GM19395 (cell line): Measurements from ENCODE around the gene MCTP1.

Experiments
- ATAC-seq: cut with Tn5 transposase; IDR thresholded peaks from one replicate; pipeline ENCODE4 v1.9.1; 2021; ENCODE audit warnings: mild to moderate bottlenecking, moderate library complexity; ENCODE audit not compliant: unreplicated experiment

MCTP1 gene

DNA sequence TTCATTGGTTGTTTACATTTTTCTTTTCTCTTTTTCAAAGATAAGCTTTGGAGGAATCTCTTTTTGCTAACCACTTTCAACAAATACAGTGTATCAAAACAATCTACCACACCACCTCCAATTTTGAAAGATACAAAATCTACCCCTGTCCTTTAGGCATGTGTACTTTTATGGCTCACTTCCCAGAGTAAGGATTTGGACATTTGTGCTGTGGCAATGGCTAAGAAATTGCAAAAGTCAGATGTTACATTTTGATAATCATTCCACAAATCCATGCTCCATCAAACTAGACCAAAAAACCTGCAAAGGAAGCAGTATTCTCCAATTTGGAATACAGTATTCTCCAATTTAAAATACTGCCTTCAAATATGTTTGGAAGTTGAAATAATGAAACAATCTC is 204.9 kb downstream of the MCTP1 start:
- no peak for ATAC-seq

DNA sequence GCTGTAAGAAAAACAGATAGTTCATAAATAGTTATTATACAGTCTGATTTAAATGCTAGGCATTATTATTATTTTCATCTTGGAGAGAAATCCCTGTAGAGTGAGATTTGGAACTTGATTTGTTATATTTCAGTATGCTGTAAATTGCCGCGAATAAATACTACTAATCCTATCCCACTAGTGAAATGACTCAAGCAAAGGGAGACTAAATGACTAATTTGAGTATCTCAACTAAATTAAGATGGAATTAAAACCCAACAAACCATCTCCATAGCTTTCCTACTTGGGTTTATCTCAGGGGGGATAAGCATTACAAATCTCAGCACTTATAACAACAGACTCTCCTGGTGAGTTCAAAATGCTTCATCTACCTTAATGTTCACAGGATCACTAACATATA is 206.0 kb downstream of the MCTP1 start:
- no peak for ATAC-seq

DNA sequence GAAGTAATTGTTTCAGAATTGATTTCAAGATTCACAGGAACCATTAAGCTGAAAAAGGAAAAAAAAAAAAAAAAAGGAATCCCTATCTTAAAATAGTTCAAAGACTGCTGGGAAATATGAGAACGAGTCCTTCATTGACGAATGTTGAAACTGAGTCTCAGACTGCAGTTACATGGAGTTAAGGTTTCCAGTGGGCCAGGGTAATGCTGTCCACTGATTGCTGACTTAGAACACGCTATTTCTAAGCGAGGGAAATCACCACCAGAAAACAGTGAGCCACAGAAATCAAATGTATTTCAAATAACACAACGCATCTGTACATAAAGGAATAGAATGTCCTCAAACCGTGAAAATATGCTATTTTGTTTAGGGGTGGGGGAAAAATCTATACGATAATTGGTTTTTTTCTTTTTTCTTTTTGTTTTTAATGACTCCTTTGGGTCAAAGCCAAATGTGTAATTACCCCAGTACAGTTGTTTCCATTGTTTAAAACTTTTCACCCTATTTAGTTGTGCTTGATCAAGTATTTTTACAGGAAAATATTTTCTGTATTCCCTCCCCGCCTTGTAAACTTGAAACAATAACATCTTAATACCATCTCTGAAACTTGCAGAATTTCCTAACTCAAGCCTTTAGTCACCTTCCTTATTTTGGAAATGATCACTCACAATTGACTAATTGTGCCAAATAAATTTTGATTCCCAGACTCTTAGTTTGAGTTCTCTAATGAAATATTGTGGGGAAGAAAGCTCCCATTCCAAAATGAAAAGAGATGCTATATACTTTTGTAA is 208.3 kb downstream of the MCTP1 start:
- ATAC-seq, result no peak

DNA sequence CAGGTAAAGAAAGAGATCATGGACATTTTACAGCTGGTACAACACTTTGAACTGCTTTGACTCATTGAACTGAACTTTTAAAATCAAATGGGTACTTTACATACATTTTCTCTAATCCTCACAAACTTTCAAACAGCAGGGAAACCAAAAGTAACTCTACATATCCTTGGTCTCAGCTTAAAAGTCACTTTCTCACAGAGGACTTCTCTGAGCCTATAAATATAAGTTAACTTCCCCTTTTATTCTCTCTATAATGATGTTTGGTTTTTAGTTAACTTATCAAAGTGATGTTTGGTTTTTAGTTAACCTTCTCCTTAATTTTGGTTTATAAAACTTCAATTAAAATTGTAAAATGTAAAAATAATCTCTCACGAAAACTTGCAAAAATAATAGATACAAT is 209.8 kb downstream of the MCTP1 start:
- ATAC-seq, result peak; percentile 49

DNA sequence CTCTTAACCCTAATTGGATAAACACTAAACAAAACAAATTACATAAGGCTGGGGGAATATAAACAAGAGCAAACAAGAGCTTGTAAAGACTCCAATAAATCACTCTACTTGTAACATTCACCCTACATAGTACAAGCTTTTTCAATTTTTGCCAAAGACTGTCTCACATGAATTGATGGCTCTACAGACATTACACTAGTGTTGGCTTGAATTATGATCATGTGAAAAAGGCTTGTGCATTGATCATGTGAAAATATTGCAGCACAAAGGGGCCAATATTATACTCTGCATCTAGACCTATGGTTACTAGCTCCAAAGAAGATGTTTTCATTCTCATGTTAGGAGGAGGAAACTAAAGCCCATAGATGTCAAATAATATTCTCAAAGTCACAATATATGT is 212.6 kb downstream of the MCTP1 start:
- ATAC-seq, result no peak

DNA sequence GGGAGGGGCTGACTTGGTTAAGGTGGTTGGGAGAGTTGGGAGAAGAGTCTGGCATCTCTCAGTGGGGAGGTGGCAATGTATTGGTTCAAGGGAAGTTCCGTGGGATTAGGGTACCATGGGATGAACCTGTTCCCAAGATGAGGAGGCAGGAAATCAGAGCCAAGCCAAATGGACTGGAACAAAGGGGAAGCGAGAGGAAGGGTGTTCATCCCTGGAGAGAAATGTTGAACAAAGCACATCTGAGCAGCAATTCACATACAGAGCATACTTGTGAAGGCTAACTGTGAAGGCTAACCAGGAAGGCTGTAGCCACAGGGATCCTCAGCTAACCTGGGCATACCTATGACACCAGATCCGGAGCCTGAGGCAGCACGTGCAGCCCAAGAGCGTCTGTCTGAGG is 214.0 kb downstream of the MCTP1 start:
- no peak for ATAC-seq

DNA sequence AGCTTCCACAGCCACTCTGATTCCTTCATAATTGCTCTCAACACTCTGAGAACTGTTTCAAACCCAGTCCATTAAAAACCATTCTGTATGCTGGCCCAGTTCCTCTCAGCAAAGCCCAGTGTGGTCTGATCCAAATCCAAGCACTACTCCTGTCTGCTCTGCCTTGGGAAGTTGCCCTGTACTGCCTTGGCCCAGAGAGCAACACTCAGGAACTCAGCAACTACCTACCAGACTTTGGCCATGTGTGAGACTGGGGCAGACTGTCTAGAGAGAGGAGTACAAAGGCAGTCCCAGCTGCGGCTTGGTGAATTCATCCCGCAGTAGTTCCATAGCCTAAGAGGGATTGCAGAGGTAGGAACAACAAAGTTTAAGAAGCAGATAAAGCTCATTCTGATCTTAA is 214.4 kb downstream of the MCTP1 start:
- ATAC-seq, result no peak

DNA sequence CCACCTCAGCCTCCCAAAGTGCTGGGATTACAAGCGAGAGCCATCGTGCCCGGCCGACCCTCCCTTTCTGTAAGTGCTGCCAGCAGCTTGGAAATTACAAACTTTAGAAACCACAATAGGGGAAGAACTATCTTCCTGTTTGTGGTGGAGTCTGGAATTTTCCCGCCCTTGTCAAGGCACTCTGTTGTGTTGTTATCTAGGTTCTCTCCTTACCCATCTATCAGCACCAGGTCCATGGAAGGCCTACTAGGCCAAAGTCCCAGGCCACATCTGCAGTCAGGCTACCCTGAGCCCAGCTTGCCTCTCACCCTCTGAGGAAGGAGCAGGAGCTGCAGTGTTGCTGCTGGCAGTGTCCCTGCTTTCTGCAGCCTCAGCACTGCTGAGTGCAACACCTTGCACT is 214.9 kb downstream of the MCTP1 start:
- no peak for ATAC-seq

DNA sequence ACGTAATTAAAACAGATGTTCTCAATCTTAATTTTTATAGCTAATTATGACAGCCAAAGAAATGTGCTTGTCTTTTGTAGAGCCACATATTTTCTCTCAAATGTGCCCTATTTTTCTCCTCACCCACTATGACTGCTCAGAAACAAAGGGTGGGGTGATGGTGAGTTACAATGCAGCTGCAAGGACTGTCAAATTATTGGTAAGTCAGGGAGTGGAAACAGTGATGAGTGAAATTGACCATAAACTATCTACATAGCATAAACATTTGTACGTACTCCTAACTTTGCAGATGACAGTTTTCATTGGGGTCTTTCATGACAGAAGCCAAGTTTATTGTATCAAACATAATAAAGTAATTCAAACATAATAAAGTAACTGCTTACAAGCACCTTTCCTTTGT is 215.9 kb downstream of the MCTP1 start:
- no peak for ATAC-seq

DNA sequence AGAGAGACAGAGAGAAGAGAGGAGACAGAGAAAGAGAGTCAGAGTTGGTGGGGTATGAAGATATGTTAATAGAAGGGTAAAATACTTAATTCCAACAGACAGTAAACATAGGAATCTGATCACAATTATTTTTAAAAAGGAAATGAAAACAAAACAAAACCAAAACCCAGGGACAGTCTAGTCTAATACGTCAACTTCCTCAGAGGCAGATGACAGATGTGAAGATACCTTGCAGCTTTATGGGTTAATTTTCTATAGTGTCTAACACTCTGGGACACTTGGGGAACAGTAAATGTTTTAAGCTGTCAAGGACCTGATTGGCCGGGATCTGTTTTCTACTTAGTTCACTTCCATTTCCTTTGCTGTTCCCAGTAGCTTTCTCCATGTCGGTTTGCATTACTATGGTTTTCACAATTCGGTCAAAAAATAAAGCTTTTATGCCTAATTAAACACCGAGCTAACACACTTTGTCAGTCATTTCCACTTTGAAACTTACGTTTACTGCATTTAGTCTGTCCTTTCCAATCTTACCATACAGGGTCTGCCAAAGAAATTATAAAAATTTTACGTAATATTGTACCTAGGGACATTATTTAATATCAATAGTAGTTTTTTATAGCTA is 216.5 kb downstream of the MCTP1 start:
- peak; percentile 58 for ATAC-seq

DNA sequence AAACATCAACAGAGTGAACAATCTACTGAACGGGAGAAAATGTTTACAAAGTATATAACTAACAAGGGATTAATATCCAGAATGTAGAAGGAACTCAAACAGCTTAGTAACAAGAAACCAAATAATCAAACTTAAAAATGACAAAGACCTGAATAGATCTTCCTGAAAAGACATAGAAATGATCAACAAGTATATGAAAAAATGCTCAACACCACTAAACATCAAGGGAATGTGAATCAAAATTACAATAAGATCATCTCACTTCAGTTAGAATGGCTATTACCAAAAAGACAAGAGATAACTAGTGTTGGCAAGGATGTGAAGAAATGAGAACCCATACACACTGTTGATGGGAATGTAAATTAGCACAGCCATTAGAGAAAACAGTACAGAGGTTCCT is 218.8 kb downstream of the MCTP1 start:
- no peak for ATAC-seq

DNA sequence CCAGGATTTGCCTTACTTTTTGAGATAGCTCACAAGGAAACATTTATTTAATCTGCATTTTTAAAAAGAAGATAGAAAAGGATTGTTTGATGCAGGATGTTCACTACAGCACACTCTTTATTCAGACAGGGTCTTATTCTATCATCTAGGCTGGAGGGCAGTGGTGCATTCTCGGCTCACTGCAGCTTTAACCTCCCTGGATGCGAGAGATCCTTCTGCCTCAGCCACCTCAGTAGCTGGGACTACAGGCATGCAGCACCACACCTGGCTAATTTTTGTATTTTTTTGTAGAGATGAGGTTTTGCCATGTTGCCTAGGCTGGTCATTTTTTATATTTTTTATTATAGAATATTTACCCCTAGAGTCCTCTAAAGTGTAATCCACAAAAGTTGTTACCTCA is 221.4 kb downstream of the MCTP1 start:
- no peak for ATAC-seq

DNA sequence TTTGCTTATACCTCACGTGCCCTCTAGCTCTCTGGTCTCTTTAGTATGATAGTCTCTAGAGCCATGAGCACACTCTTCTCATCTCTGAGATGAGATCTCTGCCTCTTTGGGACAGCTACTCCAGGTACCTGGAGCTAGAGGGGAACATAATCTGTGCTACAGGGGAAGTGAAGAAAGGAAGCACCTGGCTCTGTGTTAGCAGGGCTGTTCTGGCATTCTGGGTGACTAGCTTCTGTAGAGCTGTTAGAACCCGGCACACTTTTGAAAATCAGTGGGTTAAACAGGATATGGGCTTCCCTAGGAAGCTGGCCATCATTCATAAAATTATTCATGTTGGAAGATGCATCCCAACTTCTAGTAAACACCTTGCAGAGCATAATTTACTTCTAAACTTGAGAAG is 224.8 kb downstream of the MCTP1 start:
- ATAC-seq, result no peak

DNA sequence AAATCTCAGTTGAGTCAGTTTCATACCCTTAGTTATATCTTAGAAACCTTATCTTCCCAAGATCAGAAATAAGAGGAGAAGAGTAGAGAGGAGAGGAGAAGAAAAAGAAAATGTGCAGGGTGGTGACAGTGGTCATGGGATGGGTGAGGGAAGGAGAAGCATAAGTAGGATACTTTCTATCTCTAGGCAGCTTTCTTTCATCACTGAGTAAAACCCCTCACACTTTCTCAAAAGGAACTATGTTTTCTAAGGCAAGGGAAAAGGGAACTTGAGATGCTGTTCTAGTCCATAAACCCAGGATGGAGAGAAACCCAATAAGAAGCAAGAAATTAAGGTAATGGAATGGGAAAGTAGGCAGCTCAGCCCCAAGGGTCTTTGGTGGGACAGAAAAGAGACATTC is 225.3 kb downstream of the MCTP1 start:
- ATAC-seq, result no peak

DNA sequence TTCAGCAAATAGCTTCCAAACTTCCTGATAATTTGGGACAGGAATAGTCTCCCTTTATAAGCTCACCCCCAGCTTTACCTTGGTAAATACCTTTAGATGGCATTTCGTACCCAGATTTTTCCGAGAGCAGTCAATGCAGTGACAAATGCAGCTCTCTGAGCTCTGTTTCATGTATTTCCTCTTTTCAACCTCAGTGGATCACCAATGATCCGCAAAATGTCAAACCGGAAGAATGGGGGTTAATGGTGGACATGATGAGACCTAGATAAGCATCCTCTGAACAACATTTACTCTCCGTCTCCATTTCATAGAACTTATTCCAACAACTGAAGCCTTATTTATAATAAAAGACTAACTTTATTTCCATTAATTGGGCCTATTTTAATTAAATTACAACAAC is 227.3 kb downstream of the MCTP1 start:
- ATAC-seq, result no peak

DNA sequence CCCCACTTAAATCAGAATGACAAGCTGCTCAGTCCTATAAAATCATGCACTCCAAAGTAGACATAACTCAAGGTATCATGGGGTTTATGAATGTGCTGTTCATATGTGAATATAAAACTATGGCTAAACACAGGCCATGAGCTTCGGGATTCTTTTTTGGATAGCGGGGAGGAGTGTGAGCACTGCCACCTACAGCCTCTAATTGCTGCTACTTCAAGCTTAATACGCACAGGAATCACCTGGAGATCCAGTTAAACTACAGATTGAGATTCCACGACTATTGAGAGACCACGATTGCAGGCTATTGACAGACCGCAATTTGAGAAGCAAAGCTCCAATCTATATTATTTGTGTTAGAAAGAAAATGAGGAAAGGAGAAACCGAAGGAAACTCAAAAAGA is 231.6 kb downstream of the MCTP1 start:
- ATAC-seq, result no peak

DNA sequence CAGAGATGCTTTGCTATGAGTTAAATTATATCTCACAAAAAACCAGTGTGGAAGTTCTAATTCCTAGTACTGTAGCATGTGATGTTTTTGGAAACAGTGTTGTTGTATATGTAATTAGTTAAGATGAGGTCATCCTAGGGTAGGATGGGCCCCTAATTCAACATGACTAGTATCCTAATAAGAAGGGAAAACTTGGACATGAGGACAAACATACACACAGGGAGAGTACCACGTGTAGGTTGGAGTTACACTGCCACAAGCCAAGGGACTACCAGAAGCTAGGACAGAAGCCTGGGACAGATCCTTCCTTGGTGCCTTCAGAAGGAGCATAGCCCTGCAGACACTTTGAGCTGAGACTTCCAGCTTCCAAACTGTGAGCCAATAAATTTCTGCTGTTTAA is 234.2 kb downstream of the MCTP1 start:
- ATAC-seq, result no peak

DNA sequence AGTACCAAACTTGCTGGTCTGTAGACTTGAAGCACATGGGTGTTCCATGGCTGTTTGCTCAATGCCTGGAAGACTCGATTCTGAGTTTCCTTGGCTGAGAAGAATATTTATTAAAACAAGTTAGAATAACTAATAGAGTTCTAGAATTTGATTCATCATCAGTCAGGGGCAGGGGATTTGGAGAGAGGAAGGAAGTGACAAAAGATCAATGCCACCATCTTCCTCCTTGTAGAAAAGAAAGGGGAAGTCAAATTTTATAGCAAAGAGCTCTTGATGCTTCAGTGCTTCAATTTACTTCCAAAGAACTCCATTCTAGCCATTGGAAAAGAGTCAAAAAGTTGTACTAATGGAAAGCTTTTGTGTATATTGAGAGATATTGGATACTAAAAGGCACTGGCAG is 236.3 kb downstream of the MCTP1 start:
- no peak for ATAC-seq

DNA sequence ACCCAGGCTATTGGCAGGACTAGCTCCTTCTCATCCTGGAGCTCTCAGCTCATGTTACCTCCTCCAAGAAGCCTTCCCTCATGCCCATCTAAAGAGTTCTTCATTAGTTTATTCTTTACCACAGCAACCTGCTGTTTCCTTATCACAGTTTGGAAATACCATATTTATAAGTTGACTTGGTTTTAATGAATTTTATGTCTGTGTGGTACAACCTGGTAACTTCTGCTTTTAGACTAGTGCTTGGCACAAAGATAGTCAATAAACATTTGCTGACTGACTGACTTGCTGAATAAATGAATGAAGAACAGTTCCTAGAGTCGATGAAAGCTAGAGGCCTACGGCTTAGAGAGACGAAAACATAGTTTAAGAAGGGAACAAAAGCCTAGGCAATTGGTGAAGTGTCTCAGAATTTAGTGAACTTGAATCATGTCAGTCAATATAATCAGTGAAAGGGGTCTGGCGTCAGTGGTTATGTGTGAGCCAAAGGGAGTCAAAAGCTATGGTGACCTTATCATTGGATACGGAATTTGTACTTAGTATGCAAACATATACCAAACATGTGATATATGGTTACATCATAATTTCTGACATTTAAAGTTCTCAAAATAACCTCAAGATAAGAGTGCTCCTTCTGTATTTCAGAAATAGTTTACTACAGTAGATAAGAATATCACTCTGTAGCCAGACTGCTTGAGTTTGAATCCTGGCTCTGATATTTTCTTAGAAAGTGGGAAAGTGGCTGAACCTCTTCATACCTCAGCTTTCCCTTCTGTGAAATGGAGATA is 239.5 kb downstream of the MCTP1 start:
- no peak for ATAC-seq

DNA sequence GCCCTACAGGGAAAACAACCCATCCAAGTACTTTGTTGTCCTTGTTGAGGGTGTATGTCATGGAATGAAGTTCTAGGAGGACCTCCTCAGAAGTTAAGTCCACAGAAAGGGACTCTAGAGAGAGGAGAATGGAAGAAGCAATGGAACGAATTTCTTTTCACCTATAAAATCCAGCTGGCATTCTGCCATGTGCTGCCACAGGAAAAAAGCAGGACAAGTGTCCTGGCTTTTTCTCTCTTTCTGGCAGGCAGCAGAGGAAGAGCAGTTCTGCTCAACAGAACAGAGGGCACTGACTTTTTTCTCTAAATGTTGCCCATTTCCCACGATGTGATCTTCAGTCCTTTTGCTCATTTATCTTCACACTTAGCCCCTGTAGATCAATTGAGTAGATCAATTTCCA is 240.8 kb downstream of the MCTP1 start:
- ATAC-seq, result no peak

DNA sequence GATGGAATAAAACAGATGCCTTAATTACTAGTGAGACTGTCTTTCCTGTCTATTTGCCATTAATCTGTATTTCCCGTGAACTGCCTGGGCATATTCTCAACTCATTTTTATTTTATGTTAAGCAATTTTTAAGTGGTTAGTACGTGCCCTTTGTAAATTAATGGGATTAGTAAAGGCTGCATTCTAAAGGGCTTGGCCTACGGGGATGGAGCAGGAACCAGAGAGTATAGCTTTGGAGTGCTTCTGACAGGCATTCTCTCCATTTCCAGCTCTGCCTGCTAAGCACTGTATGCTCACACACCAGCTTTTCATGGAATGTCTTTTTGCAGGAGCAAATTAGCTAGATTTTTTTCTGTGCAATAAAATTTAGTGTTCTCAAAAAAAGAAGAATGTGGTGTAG is 241.2 kb downstream of the MCTP1 start:
- ATAC-seq, result no peak

DNA sequence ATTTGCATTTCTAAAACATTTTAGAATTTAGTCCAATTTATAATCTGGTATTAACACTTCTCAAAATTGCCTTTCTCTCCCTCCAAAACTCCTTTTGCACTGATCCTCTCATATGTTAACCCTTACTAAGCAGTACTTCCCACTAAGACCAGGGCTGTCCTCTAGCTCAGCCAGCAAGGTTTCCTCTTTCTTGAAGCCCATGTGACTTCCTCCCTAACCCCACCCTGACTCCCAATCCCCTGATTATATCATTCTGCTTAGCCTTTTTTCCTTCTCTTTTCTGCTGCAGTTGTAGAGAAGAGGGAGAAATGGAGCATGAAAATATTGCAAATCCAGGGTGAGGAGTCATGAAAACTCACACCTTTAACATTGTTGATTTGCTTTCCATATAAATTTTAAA is 241.7 kb downstream of the MCTP1 start:
- ATAC-seq, result no peak
